H1 (cell line): ENCODE data around the gene CRTC1.

Experiments
- EGR1 ChIP-seq: IDR thresholded peaks from 2 replicates; pipeline ENCODE4 v1.6.1; 2011; ENCODE audit warnings: low read depth, low read length, borderline replicate concordance
- EP300 ChIP-seq, 2 experiments: IDR thresholded peaks; 1 replicate in 1 of 2; 2 replicates in 1 of 2; pipeline ENCODE4 v1.6.1; 2011 to 2012; ENCODE audit warnings: low read depth in 2 of 2, low read length in 2 of 2, mild to moderate bottlenecking in 2 of 2, borderline replicate concordance in 1 of 2, inconsistent platforms in 1 of 2, moderate library complexity in 1 of 2
- EZH2 ChIP-seq: fragments of 200-600 bp; sonication (generic); IDR thresholded peaks from 2 replicates; pipeline ENCODE4 v1.7.1; 2012; ENCODE audit warnings: low read depth, mild to moderate bottlenecking, moderate library complexity, low read length, inconsistent platforms; ENCODE audit not compliant: severe bottlenecking
- POLR2A ChIP-seq, 2 experiments: IDR thresholded peaks; 1 replicate in 1 of 2; 2 replicates in 1 of 2; pipeline ENCODE4 v1.6.1; 2011; ENCODE audit warnings: low read depth in 2 of 2, low read length in 2 of 2, mild to moderate bottlenecking in 2 of 2; ENCODE audit errors: control extremely low read depth in 1 of 2
- SP2 ChIP-seq: IDR thresholded peaks from 2 replicates; pipeline ENCODE4 v1.6.1; 2012; ENCODE audit warnings: mild to moderate bottlenecking, low read length, inconsistent platforms
- YY1 ChIP-seq: IDR thresholded peaks from 2 replicates; pipeline ENCODE4 v1.6.1; 2011; ENCODE audit warnings: low read depth, mild to moderate bottlenecking, low read length
- TF ChIP-seq, protein P1 (sequence below), 3 experiments: IDR thresholded peaks; 1 replicate in 2 of 3; 2 replicates in 1 of 3; pipeline versions ENCODE4 v1.5.1 to v1.6.1; 2011; ENCODE audit warnings: low read length in 3 of 3, mild to moderate bottlenecking in 3 of 3, inconsistent platforms in 2 of 3, low read depth in 1 of 3, moderate library complexity in 1 of 3; ENCODE audit not compliant: insufficient read depth in 1 of 3; ENCODE audit errors: control extremely low read depth in 1 of 3

DNA sequence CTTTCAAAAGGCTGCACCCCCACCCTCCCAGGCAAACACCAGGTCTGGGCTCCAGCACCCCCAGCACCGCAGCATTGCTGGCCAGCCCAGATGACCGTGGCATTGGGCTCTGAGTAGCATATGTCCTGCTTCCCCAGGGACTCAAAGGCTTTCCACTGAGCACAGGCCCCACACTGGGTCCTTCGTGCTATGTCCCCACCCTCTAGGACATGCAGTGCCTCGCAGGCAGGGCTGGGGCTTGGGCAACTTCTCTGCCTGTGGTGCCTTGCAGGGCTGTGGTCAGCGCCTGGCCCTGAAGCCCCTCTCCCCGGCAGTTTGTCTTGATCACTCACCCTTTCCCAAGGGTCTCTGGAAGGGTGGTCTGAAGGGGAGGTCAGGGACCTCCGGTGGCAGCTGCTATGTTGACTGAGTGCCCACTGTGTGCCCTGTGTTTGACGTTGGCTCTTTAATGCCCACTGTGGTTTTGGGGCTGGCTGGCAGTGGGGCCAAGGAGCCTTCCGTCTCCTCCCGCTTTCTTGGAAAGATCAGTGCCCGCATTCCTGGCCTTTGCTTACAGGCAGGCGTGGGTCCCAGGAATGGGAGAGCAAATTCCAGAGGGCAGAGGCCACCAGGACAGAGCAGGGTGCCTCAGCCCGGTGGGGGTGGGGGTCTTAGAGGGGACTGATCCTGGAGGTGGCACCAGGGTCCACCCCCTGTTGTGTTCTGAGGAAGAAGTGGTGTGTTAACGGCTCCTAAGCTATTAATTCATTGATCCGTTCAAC is 20.3 kb upstream of the CRTC1 start:
- no peak for TF ChIP-seq POLR2A (IDR thresholded peaks at IDR 0.05; ENCODE audit: control extremely low read depth in 1 of 2, low read depth in 2 of 2, low read length in 2 of 2)
- no peak for TF ChIP-seq YY1
- no peak for TF ChIP-seq SP2
- TF ChIP-seq, protein P1, sequence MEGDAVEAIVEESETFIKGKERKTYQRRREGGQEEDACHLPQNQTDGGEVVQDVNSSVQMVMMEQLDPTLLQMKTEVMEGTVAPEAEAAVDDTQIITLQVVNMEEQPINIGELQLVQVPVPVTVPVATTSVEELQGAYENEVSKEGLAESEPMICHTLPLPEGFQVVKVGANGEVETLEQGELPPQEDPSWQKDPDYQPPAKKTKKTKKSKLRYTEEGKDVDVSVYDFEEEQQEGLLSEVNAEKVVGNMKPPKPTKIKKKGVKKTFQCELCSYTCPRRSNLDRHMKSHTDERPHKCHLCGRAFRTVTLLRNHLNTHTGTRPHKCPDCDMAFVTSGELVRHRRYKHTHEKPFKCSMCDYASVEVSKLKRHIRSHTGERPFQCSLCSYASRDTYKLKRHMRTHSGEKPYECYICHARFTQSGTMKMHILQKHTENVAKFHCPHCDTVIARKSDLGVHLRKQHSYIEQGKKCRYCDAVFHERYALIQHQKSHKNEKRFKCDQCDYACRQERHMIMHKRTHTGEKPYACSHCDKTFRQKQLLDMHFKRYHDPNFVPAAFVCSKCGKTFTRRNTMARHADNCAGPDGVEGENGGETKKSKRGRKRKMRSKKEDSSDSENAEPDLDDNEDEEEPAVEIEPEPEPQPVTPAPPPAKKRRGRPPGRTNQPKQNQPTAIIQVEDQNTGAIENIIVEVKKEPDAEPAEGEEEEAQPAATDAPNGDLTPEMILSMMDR (IDR thresholded peaks at IDR 0.05; ENCODE audit: control extremely low read depth in 1 of 3, insufficient read depth in 1 of 3, low read depth in 1 of 3, low read length in 3 of 3): no peak
- TF ChIP-seq EP300 (IDR thresholded peaks at IDR 0.05; ENCODE audit: borderline replicate concordance in 1 of 2, low read depth in 2 of 2, low read length in 2 of 2): no peak
- TF ChIP-seq EZH2: no peak
- TF ChIP-seq EGR1: no peak
